HUES64 (cell line): Measurements from ENCODE around the gene YBX3. TPM values are rescaled to one million over a fixed set of nuclear protein-coding genes. Genes with fewer than 3 reads are reported as not detected.
"Not testable (repeated sequence)": the region's sequence is repeated elsewhere in the genome, so short reads cannot be mapped to it uniquely, and the experiment has no call there.

Experiments used
- H3K27ac ChIP-seq: 2 replicates; pipeline ENCODE4 v1.7.0; 2013; ENCODE audit warnings: low read depth, low read length, inconsistent platforms
- H3K27me3 ChIP-seq: 2 replicates; pipeline ENCODE4 v1.6.1; 2013; ENCODE audit warnings: mild to moderate bottlenecking, low read length; ENCODE audit not compliant: insufficient read depth
- H3K36me3 ChIP-seq: 2 replicates; pipeline ENCODE4 v1.6.1; 2013; ENCODE audit warnings: mild to moderate bottlenecking, low read length; ENCODE audit not compliant: insufficient read depth
- H3K4me1 ChIP-seq: 2 replicates; pipeline ENCODE4 v1.6.1; 2013; ENCODE audit warnings: mild to moderate bottlenecking, low read length, moderate library complexity; ENCODE audit not compliant: insufficient read depth
- H3K4me3 ChIP-seq: 2 replicates; pipeline ENCODE4 v1.5.1; 2013; ENCODE audit warnings: mild to moderate bottlenecking, low read length, moderate library complexity
- H3K9ac ChIP-seq: 2 replicates; pipeline ENCODE4 v1.6.1; 2013; ENCODE audit warnings: mild to moderate bottlenecking, low read depth, low read length
- H3K9me3 ChIP-seq: 2 replicates; pipeline ENCODE4 v1.6.1; 2013; ENCODE audit warnings: low read depth, low read length; ENCODE audit not compliant: insufficient read depth
- WGBS: fragments of 150-250, 120-280 bp; methylation state at CpG from one replicate; pipeline ENCODE4 v1.1.7; 2013; ENCODE audit warnings: missing lambda C conversion rate; 5-methylcytosine and 5-hydroxymethylcytosine counted together
- polyA plus RNA-seq, 2 experiments: library from polyadenylated mRNA; stranded (reverse); fragments of 50-300 nt; gene quantifications; one replicate each; pipeline ENCODE4 v1.2.3, GENCODE V29; 2013

YBX3 gene
- polyA plus RNA-seq (2013, experiment 1 of 2), result 201 TPM
- polyA plus RNA-seq (2013, experiment 2 of 2), result 220 TPM

GRCh38 chr12:10722905-10723746 lies at the start of gene YBX3:
TSS of gene YBX3 (minus strand) at chr12:10723323. CDS start at chr12:10723111, 212 bp downstream.
- Histone ChIP-seq H3K4me3 (peak within 1 kb of the TSS; percentile 84), H3K27me3 (peaks cover 28% of the 10 kb centered on the region), H3K4me1 (peaks cover 37% of the 10 kb centered on the region), H3K9me3 (no peaks in the 10 kb centered on the region), H3K27ac (peak within 1 kb of the TSS; percentile 77; the same call in 1 of the 2 replicates), H3K9ac (peak within 1 kb of the TSS; percentile 79), H3K36me3 (peaks cover 5% of the 10 kb centered on the region; the same call in 1 of the 2 replicates)
- under 1% methylated on average over 88 of the region's 95 CpGs for WGBS

DNA sequence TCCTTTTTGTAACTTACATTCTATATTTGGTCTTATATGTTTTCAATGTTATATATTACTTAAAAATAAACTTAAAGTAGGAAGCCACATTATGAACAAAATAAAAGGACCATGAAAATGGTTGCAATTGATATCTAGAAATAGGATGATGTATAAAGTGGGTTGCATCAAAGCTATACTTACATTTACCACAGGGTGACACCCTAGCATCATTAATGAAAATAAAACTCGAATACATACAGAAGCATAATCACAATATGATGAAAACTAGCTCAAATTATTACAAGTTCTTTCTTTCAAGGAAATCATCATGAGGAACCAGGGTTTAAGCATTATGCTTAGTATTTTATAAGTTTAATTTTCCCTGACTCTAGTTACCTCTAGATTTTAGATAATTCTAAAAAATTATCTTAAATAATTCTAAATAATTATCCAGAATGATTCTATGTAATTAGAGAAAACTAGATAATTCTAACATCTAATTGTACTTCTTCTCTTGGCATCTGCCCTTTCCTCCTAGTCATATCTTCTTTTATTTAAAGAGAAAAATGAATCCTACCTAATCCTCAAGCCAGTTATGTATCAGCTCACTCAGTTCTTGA lies 48.1 kb upstream of the YBX3 start:
- no peaks in the 10 kb centered on the region for H3K36me3 ChIP-seq
- no peaks in the 10 kb centered on the region for H3K9me3 ChIP-seq
- WGBS, result 45% methylated on average over 1 of the region's 1 CpG
- no peak overlapping the region for H3K9ac ChIP-seq
- no peak overlapping the region for H3K27ac ChIP-seq
- no peaks in the 10 kb centered on the region for H3K4me1 ChIP-seq
- H3K4me3 ChIP-seq, result no peak overlapping the region
- H3K27me3 ChIP-seq, result no peaks in the 10 kb centered on the region

- Histone ChIP-seq H3K4me3 (no peak overlapping the region), H3K27me3 (peaks cover 4% of the 10 kb centered on the region; the same call in 1 of the 2 replicates), H3K27ac (no peak overlapping the region), H3K9me3 (peaks cover 17% of the 10 kb centered on the region), H3K4me1 (no peaks in the 10 kb centered on the region), H3K9ac (no peak overlapping the region), H3K36me3 (no peaks in the 10 kb centered on the region)
- WGBS, result 81% methylated on average over 1 of the region's 2 CpGs
These were observed 36.5 kb upstream of the YBX3 start for GRCh38 chr12:10759657-10760056.

DNA sequence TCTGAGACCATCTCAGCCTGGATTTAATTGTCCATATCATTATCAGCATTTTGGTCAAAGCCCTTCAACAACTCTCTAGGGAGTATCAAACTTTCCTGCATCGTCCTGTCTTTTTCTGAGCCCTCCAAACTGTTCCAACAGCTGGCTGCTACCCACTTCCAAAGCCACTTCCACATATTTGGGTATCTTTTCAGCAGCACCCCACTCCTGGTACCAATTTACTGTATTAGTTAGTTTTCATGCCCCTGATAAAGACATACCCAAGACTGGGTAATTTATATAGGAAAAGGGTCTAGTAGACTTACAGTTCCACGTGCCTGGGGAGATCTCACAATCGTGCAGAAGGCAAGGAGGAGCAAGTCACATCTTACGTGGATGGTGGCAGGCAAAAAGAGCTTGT lies 33.1 kb upstream of the YBX3 start:
- 90% methylated on average over 4 of the region's 4 CpGs for WGBS
- H3K9me3 ChIP-seq, result peaks cover 19% of the 10 kb centered on the region

DNA sequence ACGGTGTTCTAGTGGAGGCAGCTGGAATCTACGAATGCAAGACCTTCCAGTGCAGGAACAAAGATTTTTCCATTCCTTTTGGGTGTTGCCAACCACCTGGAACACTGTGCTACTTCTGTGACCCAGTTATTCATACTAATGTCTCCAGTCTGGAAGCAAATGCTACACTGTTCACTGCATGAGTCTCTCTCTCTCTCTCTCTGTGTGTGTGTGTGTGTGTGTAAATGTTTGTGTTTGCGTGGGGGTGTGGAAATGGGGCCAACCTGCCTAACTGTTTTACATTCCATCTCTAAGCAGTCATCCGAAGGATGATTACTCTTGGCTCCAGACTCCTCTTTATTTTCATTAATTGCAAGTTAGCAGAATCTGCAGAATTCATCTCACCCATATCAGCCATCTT lies 29.9 kb upstream of the YBX3 start:
- no peaks in the 10 kb centered on the region for H3K36me3 ChIP-seq
- H3K4me1 ChIP-seq, result no peaks in the 10 kb centered on the region
- H3K9ac ChIP-seq, result no peak overlapping the region
- 88% methylated on average over 3 of the region's 4 CpGs for WGBS
- peaks cover 19% of the 10 kb centered on the region for H3K9me3 ChIP-seq
- H3K27me3 ChIP-seq, result no peaks in the 10 kb centered on the region
- H3K27ac ChIP-seq, result no peak overlapping the region
- H3K4me3 ChIP-seq, result no peak overlapping the region

More for the DNA sequence above, 33.1 kb upstream of the YBX3 start:
- H3K27ac ChIP-seq, result no peak overlapping the region
- H3K9ac ChIP-seq, result no peak overlapping the region
- no peaks in the 10 kb centered on the region for H3K27me3 ChIP-seq
- no peak overlapping the region for H3K4me3 ChIP-seq
- no peaks in the 10 kb centered on the region for H3K4me1 ChIP-seq
- no peaks in the 10 kb centered on the region for H3K36me3 ChIP-seq

- H3K27me3 ChIP-seq, result no peaks in the 10 kb centered on the region
- H3K36me3 ChIP-seq, result no peaks in the 10 kb centered on the region
- no peak overlapping the region for H3K9ac ChIP-seq
- peaks cover 9% of the 10 kb centered on the region; the same call in 1 of the 2 replicates for H3K9me3 ChIP-seq
- no peak overlapping the region for H3K27ac ChIP-seq
- 0% methylated on average over 2 of the region's 4 CpGs for WGBS
- no peaks in the 10 kb centered on the region for H3K4me1 ChIP-seq
- no peak overlapping the region for H3K4me3 ChIP-seq
These were observed 27.2 kb upstream of the YBX3 start for GRCh38 chr12:10750385-10750727.

GRCh38 chr12:10749700-10750384 lies 26.7 kb upstream of the YBX3 start:
- 10% methylated on average over 17 of the region's 17 CpGs for WGBS
- Histone ChIP-seq H3K27ac (no peak overlapping the region), H3K4me1 (no peaks in the 10 kb centered on the region), H3K36me3 (no peaks in the 10 kb centered on the region), H3K27me3 (no peaks in the 10 kb centered on the region), H3K4me3 (peak overlapping the region; percentile 50), H3K9me3 (peaks cover 5% of the 10 kb centered on the region; the same call in 1 of the 2 replicates), H3K9ac (no peak overlapping the region; the same call in 1 of the 2 replicates)

DNA sequence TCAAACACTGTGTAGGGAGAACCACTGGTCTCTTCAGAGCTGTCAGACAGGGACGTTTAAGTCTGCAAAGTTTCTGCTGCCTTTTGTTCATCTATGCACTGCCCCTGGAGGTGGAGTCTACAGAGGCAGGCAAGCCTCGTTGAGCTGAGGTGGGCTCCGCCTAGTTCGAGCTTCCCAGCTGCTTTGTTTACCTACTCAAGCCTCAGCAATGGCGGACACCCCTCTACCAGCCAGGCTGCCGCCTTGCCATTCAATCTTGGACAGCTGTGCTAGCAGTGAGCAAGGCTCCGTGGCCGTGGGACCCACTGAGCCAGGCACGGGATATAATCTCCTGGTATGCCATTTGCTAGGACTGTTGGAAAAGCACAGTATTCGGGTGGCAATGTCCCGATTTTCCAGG lies 24.6 kb upstream of the YBX3 start:
- Histone ChIP-seq H3K4me1 (no peaks in the 10 kb centered on the region), H3K27me3 (no peaks in the 10 kb centered on the region), H3K36me3 (no peaks in the 10 kb centered on the region), H3K27ac (no peak overlapping the region), H3K9me3 (no peaks in the 10 kb centered on the region), H3K9ac (no peak overlapping the region), H3K4me3 (no peak overlapping the region)
- 61% methylated on average over 11 of the region's 11 CpGs for WGBS

GRCh38 chr12:10743420-10743819 lies 20.3 kb upstream of the YBX3 start:
- H3K9me3 ChIP-seq, H3K27me3 ChIP-seq: not testable (repeated sequence)

DNA sequence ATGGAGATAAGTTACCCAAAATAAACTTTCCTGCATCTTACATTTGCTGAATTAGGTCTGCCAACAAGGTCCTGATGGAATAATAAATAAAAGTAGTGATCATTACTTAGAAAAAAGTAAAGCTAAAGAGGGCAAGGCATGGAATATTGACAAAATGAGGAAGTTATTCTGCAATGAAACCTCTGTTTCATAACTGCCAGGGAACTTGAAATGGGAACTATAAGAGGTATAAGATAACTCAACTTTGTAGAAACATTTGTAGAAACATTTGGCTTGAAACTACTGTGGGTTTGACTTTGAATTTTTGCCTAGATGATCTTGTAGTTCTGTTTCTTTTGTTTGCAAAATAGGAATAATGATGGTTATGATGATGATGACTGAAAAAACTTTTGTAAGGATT lies 18.7 kb upstream of the YBX3 start:
- Histone ChIP-seq H3K27ac (no peak overlapping the region), H3K4me1 (no peaks in the 10 kb centered on the region), H3K4me3 (no peak overlapping the region), H3K9me3 (no peaks in the 10 kb centered on the region), H3K27me3 (no peaks in the 10 kb centered on the region), H3K9ac (no peak overlapping the region), H3K36me3 (no peaks in the 10 kb centered on the region)

More at GRCh38 chr12:10743420-10743819, 20.3 kb upstream of the YBX3 start:
- 97% methylated on average over 4 of the region's 6 CpGs for WGBS
- H3K4me1 ChIP-seq, H3K36me3 ChIP-seq, H3K27ac ChIP-seq, H3K4me3 ChIP-seq, H3K9ac ChIP-seq: not testable (repeated sequence)

DNA sequence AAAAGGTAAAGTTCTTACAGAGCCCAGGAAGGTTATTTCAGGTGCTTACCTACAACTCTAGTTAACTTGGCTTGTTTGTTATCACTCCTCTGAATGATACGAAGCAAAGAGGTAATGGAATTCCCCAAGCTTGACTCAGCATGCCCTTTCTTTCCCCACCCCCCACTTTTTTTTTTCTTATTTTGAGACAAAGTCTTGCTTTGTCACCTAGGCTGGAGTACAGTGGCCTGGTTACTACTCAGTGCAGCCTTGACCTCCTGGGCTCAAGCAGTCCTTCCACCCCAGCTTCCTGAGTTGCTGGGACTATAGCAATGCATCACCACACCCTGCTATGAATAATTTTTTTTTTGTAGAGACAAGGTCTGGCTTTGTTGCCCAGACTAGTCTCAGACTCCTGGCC lies 17.1 kb upstream of the YBX3 start:
- H3K4me3 ChIP-seq, result no peak overlapping the region
- no peaks in the 10 kb centered on the region for H3K36me3 ChIP-seq
- no peak overlapping the region for H3K27ac ChIP-seq
- H3K9me3 ChIP-seq, result no peaks in the 10 kb centered on the region
- WGBS, result 74% methylated on average over 1 of the region's 1 CpG
- no peak overlapping the region for H3K9ac ChIP-seq
- H3K4me1 ChIP-seq, result no peaks in the 10 kb centered on the region
- no peaks in the 10 kb centered on the region for H3K27me3 ChIP-seq
